GM10847 (cell line): ENCODE data around the gene CREB3.

ENCODE experiments used
- POLR2A ChIP-seq: IDR thresholded peaks from 2 replicates; pipeline ENCODE4 v1.6.1; 2011; ENCODE audit not compliant: insufficient read length; ENCODE audit errors: extremely low read depth

Gene CREB3

DNA sequence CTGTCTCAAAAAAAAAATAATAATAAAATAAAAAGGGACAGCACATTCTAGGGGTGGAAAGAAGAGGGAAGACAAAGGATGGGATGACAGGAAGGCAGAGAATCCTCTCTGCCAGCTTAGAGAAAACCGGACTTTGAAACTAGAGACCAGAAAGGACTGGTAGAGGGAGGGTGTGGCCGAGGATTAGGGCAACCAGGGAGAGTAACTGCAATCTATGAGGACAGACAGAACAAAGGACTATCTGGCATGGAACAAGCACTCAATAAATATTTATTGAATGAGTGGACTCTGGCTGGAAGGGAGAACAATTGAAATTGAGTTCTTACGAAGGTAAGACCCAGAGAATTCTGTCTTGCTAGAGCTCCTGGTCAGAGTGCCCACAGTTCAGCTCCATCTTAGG, 14.1 kb downstream of the CREB3 start:
- TF ChIP-seq POLR2A = no peak

DNA sequence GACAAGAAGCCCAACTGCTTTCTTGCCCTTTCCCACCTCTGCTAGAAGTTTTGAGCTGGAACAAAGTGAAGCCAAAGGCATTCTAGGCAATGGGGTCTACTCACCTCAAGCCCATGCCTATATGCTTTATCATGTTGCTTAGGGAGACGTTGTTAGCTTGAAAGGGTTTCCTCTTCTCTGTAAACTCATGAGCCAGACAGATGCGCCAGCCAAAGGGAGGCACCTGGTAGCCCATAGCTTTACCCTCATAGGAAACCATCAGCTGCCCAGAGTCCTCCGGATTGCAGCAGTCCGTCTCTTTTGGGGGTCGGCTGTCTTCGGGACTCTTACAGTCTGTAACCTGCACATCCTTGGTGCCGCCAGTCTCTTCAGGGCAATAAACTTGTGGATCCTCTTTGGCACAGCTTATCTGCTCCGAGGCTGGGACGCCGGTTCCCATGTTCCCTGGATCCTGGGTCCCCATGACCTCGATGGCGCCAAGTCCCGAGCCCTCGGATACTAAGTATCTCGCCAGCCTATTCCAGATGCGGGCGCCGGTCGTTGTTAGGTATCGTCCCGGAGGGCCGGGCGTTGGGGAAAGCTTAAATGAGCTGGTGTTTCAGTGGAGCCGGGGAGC, 15.9 kb downstream of the CREB3 start:
- TF ChIP-seq POLR2A = no peak

DNA sequence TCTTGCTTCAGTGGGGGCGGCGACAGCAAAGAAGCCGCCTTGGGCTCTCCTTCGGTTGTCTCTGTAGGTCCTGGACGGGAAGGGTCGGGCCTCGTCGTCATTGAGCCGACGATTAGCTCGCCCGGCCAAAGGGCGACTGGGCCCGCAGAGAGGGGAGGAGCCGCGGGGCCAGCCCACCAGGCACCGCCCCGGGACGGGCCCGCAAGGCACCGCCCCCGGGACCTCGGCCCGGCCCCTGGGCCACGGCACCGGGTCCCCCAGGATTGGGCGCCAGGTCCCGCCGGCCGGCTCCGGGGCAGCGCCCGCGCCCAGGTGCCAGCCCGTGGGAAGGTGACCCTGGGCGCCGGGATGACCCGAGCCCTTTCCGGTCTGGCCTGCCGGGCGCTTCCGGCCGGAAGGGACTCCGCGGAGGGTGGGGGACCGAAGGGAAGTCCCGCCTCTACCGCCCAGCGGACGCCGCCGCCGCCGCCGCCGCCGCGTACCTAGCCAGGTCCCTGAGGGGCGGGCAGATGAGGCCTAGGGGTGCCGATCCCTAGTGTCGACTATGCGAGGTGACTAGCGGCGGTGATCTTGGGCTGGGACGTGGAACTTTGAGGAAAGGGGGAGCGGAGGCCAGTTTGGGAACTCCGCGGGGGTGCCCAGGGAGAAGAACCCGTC, 16.5 kb downstream of the CREB3 start, which contains the start of the genes GBA2 and RGP1:
Gene GBA2, minus strand, starts transcription at position 371 of the 657 bp plus-strand sequence. CDS start 524 bp downstream, outside the sequence.
Gene RGP1, plus strand, starts transcription at position 430 of the 657 bp plus-strand sequence. CDS start 469 bp downstream, outside the sequence.
- TF ChIP-seq POLR2A = peak; percentile 67

DNA sequence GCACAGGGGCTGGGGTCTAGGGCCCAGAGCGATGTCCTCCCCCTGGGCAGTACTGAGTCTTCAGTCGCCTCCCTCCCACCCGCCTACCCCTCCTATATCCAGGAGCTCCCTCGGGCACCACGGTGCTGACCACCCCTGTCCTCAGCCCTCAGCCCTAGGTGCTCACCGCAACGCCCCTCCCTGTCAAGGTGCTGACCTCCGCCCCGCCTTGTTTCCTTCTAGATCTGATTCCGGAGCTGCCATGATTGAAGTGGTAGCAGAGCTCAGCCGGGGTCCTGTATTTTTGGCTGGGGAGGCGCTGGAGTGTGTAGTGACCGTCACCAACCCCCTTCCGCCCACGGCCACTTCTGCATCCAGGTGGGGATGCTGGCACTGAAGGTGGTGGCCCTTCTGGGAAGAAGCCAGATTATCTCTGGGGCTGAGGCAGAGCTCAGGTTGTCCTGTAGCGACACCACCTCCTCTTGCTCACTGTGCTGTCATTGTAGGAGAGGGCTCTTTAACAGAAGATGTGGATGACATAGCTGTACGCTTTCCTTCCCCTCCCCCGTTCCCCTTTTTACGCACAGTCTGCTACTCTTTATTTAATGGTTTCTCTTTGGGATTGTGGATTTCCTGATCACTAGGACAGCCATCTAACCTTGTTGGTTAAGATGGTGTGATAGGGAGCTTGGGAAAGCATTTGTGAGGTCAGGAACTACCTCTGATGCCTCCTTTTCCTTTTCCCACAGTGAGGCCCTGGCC, 17.2 kb downstream of the CREB3 start:
- no peak for TF ChIP-seq POLR2A

DNA sequence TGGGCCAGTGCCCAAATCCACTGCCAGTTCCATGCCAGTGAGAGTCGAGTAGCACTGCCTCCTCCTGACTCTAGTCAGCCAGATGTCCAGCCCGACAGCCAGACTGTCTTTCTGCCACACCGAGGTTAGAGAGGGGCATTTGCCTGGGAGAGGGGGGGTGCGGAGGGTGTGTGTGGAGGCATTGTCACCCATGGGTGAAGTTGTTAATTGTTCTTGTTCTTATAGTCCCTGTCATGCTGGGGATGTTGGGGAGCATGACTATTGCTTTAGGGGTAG, 17.7 kb downstream of the CREB3 start:
- TF ChIP-seq POLR2A = no peak

DNA sequence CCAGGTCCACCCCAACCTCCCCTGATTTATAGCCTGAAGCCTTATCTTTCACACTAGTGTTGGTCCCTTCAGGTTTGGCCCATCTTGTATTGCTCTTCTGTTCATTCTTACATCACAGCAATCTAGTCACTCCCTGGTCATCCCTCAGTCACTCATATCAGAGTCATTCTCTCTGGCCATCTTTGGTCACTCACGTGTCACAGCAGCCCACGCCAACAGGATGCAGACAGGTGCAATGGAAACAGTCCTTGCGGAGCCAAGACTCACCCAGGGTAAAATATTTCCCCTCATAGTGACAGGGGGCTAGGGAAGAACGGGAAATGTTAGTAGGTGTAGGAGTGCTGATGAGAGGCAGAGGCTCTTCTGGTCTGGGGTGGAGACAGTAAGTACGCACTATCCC, 21.0 kb downstream of the CREB3 start:
- no peak for TF ChIP-seq POLR2A

DNA sequence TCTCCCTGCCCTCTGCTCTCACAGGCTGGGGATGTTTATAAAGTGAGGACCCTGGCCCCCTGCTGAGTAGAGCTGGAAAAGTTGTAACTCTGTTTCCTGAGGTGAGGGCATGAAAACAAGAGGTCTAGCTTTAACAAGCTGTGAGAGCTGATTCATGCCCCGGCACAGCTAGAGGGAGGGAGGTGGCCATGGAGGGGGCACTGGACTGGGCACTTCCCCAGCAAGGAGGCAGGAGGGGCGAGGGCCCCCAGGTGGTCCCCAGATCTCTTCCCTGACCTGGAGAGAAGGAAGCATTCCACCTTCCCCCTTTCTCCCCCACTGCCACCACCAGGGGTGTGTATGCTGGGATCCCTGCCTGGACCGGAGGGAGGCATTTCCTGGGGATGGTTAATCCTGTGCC, 21.8 kb downstream of the CREB3 start, which contains the start of gene MSMP:
Gene MSMP, minus strand, starts transcription at position 13 of the 400 bp plus-strand sequence. CDS start 147 bp downstream, outside the sequence.
- TF ChIP-seq POLR2A = no peak

DNA sequence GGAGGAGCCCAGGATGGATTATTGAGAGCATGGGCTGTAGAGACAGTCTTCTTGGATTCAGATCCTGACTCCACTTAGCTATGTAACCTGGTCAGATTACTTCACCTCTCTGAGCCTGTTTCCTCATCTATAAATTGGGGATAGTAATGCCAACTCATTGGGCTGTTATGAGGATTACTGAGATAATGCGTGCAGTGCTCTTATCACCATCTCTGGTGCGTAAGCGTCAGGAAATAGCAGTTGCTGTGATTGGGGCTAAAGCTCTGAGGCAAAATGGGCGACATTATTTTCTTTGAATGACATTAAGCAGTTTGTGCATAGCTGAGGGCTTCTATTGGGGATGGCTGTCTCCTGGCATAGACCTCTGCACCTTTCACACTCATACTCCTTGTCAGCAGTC, 22.6 kb downstream of the CREB3 start:
- no peak for TF ChIP-seq POLR2A

DNA sequence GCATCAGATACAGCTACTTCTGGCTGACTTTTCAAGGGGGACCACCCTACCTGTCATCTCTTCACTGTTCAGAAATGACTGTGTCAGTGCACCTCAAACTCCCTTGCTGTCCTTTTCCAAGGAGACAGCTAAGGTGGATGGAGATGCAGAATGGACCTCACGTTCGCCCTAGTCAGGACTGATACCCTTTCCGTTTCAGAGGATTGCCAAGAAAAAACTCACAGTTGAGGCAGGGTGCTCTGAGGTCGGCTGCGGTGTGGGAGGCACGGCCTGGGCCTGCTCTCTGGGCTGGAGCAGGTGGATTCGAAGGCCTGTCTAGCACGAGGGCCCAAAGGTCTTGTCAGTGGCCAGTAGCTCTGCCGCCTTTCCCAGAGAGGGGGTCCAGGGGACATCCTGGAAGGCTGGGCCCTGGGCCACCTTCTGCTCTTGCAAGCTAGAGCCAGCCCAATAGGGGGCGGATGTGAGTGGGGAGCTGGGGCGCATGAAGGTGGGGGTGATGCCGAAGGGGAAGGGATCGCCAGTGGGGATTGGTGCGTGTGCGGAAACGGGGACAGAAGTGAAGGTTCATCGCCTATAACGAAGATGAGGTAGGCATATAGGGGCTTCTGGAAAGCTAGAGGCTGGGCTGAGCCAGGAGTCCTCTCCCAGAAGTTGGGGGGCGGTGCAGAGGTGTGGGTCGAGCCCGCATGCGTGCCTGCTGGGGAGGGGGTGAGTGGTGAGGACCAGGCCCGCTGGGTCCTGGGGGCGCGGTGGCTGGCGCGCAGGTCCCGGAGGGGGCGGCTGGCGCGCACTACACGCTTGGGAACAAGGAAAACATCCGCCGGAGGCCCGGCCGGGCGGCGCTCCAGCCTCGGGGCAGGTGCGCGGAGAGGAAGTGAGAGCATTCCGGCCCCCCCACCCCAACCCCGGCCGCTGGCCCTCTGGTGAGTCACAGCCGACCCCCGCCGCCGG, 24.1 kb downstream of the CREB3 start:
- TF ChIP-seq POLR2A = peak; percentile 29

DNA sequence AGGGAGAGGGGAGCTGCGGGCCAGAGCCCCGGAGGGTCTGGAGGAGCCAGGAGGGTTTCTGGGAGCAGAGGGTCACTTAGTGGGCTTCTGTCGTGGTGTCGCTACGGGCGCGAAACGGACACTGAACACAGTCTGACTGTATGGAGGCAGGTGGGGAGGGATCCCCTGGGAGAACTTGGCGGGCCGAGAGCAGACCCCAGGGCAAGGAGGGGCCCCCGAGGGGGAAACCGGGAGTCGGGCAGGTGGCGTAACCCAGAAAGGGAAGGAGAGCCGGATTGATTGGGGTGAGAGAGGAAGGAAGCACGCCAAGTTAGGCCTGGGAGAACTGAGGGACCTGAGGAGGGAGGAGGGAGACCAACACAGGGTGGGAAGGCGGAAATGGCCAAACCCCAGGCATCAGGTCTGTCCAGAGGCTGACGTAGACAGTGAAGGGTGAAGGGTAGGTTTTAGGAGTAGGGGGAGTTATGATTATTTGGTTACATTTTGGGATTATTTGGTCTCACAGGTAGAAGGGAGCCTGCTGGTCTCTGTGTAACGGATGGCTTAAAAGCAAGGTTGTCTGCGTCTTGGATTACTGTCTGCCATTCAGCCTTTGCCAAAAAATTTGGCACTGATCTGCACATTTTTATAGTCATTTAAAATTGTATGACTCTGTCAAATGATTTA, 24.9 kb downstream of the CREB3 start:
- peak; percentile 23 for TF ChIP-seq POLR2A

DNA sequence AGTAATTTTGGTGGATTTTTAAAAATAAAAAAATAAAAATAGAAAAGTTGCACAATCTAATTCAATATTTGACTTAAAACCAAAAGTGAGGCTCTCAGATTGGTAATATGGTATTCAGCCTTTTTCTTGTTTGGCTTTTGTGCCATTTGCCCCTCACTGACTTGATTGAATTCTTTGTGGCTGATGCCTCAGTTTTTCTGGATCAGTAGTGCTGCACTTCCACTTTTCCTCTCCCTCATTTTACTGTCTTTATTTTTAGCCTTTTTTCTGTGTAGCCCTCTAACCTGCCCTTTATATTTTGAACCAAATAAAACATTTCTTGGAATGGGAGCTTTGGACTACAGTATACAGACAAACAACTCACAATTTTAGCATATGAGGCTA, 25.4 kb downstream of the CREB3 start:
- TF ChIP-seq POLR2A = no peak

DNA sequence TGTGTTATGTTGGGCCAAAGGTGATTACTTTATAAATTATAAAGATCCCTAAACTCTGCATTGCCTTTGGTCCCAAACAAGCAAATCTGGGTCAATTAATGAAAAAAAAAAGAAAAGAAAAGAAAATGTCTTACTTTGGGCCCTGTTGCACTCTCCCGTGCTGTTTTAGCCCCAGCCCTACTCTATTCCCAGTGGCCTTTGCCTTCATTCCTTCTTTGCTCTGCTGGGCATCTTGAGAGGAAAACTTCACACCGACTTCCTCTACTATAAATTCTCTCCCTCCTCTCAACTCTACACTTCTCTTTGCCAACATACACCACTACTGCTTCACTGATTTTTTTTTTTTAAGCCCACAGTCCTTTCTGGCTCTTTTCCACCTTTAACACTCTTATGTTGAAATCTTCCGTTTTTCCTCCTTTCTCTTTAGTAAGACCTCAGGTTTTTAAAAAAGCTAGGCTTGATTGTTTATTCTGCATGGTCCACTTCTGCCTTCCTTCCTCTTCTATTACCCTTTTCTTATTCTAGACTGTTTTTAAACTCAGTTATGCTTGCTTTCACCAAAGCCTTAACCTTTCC, 26.1 kb downstream of the CREB3 start:
- TF ChIP-seq POLR2A = no peak

DNA sequence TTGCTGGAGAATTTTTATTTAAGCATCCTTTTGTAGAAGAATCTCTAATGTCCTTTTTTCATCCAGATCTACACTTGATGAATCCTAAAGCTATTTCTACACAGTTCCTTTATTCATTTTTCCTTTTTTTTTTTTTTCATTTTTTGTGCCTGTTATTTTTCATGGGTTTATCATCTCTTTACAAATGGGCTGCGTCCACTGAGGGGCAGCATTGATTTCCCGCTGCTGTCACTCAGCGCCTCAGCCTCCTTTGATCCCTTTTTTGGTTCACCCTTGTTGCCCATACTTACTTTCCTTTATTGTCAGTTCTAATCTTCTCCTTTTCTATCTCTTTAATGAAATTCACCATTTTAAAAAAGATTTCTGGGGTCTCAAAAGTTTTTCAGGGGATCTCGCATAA, 27.3 kb downstream of the CREB3 start:
- no peak for TF ChIP-seq POLR2A

DNA sequence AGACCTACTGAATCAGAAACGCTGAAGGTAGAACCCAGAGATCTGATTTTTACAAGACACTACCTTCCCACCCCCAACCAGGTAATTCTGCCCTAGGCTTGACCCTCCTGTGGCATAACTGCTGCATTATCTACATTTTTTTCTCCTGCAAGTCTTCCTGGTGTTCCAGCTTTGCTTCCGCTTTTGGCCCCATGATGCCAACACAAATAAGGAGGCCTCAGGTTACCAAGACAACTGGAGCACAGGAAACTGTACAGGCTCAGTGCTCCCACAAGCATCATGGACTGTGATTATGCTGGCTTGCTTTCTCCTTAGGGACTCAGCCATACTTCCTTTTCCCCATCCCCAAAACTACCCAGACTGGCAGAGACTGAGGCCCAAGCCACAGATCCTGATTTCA, 28.2 kb downstream of the CREB3 start:
- TF ChIP-seq POLR2A = no peak
